ENCODE measurements around the gene GPSM3.

Gene GPSM3

GRCh38 chr6:32181915-32182529 is 10.4 kb downstream of the GPSM3 start:
- peaks cover 21% of the 10 kb centered on the region for H3K79me2 ChIP-seq (ENCODE audit: insufficient read depth, low read length)
- no peaks in the 10 kb centered on the region for H3K9me3 ChIP-seq (ENCODE audit: insufficient read depth, low read length, severe bottlenecking)
- no peaks in the 10 kb centered on the region for H3K27me3 ChIP-seq (ENCODE audit: insufficient read depth, low read length, poor library complexity)
- H3K4me3 ChIP-seq (ENCODE audit: low read depth in 1 of 2, low read length in 2 of 2): no peak overlapping the region
- H3K9ac ChIP-seq (ENCODE audit: low read depth, low read length): no peak overlapping the region
- no peak overlapping the region for H3K4me2 ChIP-seq (ENCODE audit: insufficient read depth, low read length)
- TF ChIP-seq CTCF (IDR thresholded peaks at IDR 0.05; ENCODE audit: borderline replicate concordance, extremely low read depth, low read length, poor library complexity, severe bottlenecking) (no peak), EZH2 (IDR thresholded peaks at IDR 0.05; ENCODE audit: borderline replicate concordance, low read depth, low read length, severe bottlenecking) (no peak)
- H4K20me1 ChIP-seq (ENCODE audit: insufficient read depth, low read length): no peaks in the 10 kb centered on the region
- no peak overlapping the region for H3K27ac ChIP-seq (ENCODE audit: low read length)
- H2AFZ ChIP-seq (ENCODE audit: low read depth, low read length): no peak overlapping the region
- H3K36me3 ChIP-seq (ENCODE audit: insufficient read depth, low read length): peaks cover 65% of the 10 kb centered on the region
- peaks cover 34% of the 10 kb centered on the region for H3K4me1 ChIP-seq (ENCODE audit: insufficient read depth, low read length)
- DNase-seq (no peak), ATAC-seq (ENCODE audit: insufficient read depth, low read depth) (no peak)

- H3K79me2 ChIP-seq (ENCODE audit: insufficient read depth, low read length): peaks cover 27% of the 10 kb centered on the region
- TF ChIP-seq CTCF (IDR thresholded peaks at IDR 0.05; ENCODE audit: borderline replicate concordance, extremely low read depth, low read length, poor library complexity, severe bottlenecking): no peak
- TF ChIP-seq EZH2 (IDR thresholded peaks at IDR 0.05; ENCODE audit: borderline replicate concordance, low read depth, low read length, severe bottlenecking): no peak
- no peak overlapping the region for H3K4me2 ChIP-seq (ENCODE audit: insufficient read depth, low read length)
- no peaks in the 10 kb centered on the region for H4K20me1 ChIP-seq (ENCODE audit: insufficient read depth, low read length)
- no peak overlapping the region for H3K4me3 ChIP-seq (ENCODE audit: low read depth in 1 of 2, low read length in 2 of 2)
- DNase-seq (no peak), ATAC-seq (ENCODE audit: insufficient read depth, low read depth) (no peak)
- H3K9ac ChIP-seq (ENCODE audit: low read depth, low read length): no peak overlapping the region
- H3K27me3 ChIP-seq (ENCODE audit: insufficient read depth, low read length, poor library complexity): no peaks in the 10 kb centered on the region
- peaks cover 37% of the 10 kb centered on the region for H3K4me1 ChIP-seq (ENCODE audit: insufficient read depth, low read length)
- H2AFZ ChIP-seq (ENCODE audit: low read depth, low read length): no peak overlapping the region
- H3K27ac ChIP-seq (ENCODE audit: low read length): no peak overlapping the region
- peaks cover 57% of the 10 kb centered on the region for H3K36me3 ChIP-seq (ENCODE audit: insufficient read depth, low read length)
- no peaks in the 10 kb centered on the region for H3K9me3 ChIP-seq (ENCODE audit: insufficient read depth, low read length, severe bottlenecking)
Observed at GRCh38 chr6:32181148-32181702, 11.2 kb downstream of the GPSM3 start.

- peaks cover 47% of the 10 kb centered on the region for H3K4me1 ChIP-seq (ENCODE audit: insufficient read depth, low read length)
- H2AFZ ChIP-seq (ENCODE audit: low read depth, low read length): no peak overlapping the region
- H4K20me1 ChIP-seq (ENCODE audit: insufficient read depth, low read length): no peaks in the 10 kb centered on the region
- no peak overlapping the region for H3K27ac ChIP-seq (ENCODE audit: low read length)
- H3K9me3 ChIP-seq (ENCODE audit: insufficient read depth, low read length, severe bottlenecking): no peaks in the 10 kb centered on the region
- peaks cover 34% of the 10 kb centered on the region for H3K79me2 ChIP-seq (ENCODE audit: insufficient read depth, low read length)
- peak overlapping the region in 1 of 2 experiments; percentile 91; a peak in 1 of 4 replicates for H3K4me3 ChIP-seq (ENCODE audit: low read depth in 1 of 2, low read length in 2 of 2)
- H3K36me3 ChIP-seq (ENCODE audit: insufficient read depth, low read length): peaks cover 50% of the 10 kb centered on the region
- ATAC-seq (ENCODE audit: insufficient read depth, low read depth) (no peak), DNase-seq (no peak)
- H3K9ac ChIP-seq (ENCODE audit: low read depth, low read length): peak overlapping the region; percentile 79; the same call in 1 of the 2 replicates
- H3K4me2 ChIP-seq (ENCODE audit: insufficient read depth, low read length): peak overlapping the region; percentile 75
- no peaks in the 10 kb centered on the region for H3K27me3 ChIP-seq (ENCODE audit: insufficient read depth, low read length, poor library complexity)
- TF ChIP-seq EZH2 (IDR thresholded peaks at IDR 0.05; ENCODE audit: borderline replicate concordance, low read depth, low read length, severe bottlenecking): no peak
- no peak for TF ChIP-seq CTCF (IDR thresholded peaks at IDR 0.05; ENCODE audit: borderline replicate concordance, extremely low read depth, low read length, poor library complexity, severe bottlenecking)
Observed at GRCh38 chr6:32179766-32180405, 12.6 kb downstream of the GPSM3 start.

All from DND-41 (cell line).